BE2C (cell line): ENCODE results near the gene LHFPL6.

Source experiments
- DNase-seq: peaks from one replicate; pipeline ENCODE4 v3.0.0-alpha.2; 2020
- H3K27me3 ChIP-seq: fragments of 250-450 bp; sonication (Bioruptor Pico); 2 replicates; pipeline ENCODE4 v1.5.1; 2020; ENCODE audit warnings: mild to moderate bottlenecking
- H3K36me3 ChIP-seq: fragments of 250-450 bp; sonication (Bioruptor Pico); 2 replicates; pipeline ENCODE4 v1.5.1; 2020; ENCODE audit warnings: mild to moderate bottlenecking
- H3K4me1 ChIP-seq: fragments of 250-450 bp; sonication (Bioruptor Pico); 2 replicates; pipeline ENCODE4 v1.5.1; 2020
- H3K4me3 ChIP-seq: 2 replicates; pipeline ENCODE4 v1.5.1; 2011; ENCODE audit warnings: low read depth, low read length
- H3K9me3 ChIP-seq: fragments of 250-450 bp; sonication (Bioruptor Pico); 2 replicates; pipeline ENCODE4 v1.5.1; 2020
- TF ChIP-seq, protein P1 (sequence below): IDR thresholded peaks from 2 replicates; pipeline ENCODE4 v1.5.1; 2012; ENCODE audit warnings: mild to moderate bottlenecking, low read depth, low read length

Gene LHFPL6

DNA sequence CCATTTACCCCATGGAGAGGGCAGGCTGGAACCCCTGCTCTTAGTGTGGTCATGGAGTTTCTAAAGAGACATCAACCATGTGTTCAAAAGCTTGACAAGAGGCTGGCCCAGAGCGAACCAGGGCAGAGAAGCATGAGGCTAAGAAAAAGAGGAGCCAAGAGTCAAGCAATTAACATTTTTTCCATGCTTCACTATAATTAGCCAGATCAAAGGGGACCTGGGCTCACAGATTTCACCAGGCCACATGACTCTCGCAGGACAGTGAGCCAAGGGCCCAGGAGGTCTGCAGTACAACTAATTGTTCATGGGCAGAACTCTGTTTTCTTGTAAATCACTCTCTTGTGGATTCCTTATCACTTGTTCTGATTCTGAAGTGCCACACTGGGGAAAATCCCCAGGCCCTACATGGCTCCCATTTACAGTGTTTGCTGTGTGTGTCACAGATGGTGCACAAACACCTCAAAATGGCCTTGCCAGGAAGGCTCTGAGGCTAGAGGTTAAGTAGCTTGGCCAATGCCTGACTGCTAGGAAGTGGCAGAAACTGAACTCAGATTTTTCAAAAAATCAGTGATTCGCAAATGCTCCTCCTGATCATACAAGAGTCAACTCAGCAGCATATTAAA, 101.2 kb downstream of the LHFPL6 start:
- no peak for DNase-seq
- TF ChIP-seq, protein P1, sequence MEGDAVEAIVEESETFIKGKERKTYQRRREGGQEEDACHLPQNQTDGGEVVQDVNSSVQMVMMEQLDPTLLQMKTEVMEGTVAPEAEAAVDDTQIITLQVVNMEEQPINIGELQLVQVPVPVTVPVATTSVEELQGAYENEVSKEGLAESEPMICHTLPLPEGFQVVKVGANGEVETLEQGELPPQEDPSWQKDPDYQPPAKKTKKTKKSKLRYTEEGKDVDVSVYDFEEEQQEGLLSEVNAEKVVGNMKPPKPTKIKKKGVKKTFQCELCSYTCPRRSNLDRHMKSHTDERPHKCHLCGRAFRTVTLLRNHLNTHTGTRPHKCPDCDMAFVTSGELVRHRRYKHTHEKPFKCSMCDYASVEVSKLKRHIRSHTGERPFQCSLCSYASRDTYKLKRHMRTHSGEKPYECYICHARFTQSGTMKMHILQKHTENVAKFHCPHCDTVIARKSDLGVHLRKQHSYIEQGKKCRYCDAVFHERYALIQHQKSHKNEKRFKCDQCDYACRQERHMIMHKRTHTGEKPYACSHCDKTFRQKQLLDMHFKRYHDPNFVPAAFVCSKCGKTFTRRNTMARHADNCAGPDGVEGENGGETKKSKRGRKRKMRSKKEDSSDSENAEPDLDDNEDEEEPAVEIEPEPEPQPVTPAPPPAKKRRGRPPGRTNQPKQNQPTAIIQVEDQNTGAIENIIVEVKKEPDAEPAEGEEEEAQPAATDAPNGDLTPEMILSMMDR: no peak
- no peaks in the 10 kb centered on the region for H3K27me3 ChIP-seq
- no peak overlapping the region for H3K4me3 ChIP-seq
- H3K9me3 ChIP-seq: no peaks in the 10 kb centered on the region
- H3K4me1 ChIP-seq: no peaks in the 10 kb centered on the region
- H3K36me3 ChIP-seq: no peaks in the 10 kb centered on the region

DNA sequence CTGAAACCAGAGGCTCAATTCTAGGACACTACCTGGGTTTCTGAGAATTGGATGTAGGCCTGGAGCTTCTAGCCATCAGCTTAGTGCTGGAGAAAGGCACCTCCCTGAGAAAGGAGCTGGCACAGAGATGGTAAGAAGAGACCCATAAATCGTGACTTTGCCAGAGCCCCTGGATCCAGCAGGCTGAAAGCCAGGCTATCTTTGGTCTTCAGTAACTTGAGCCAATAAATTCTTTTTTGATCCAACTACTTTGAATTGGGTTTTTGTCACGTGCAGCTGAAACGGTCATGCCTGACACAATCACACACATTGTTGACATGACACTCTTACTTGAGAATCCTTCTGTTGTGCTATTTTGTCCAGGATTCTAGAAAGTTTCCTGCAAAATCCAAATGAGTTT, 103.4 kb downstream of the LHFPL6 start:
- H3K9me3 ChIP-seq: no peaks in the 10 kb centered on the region
- no peak overlapping the region for H3K4me3 ChIP-seq
- H3K36me3 ChIP-seq: no peaks in the 10 kb centered on the region
- TF ChIP-seq, protein P1: no peak
- DNase-seq: no peak
- H3K27me3 ChIP-seq: no peaks in the 10 kb centered on the region
- no peaks in the 10 kb centered on the region for H3K4me1 ChIP-seq

DNA sequence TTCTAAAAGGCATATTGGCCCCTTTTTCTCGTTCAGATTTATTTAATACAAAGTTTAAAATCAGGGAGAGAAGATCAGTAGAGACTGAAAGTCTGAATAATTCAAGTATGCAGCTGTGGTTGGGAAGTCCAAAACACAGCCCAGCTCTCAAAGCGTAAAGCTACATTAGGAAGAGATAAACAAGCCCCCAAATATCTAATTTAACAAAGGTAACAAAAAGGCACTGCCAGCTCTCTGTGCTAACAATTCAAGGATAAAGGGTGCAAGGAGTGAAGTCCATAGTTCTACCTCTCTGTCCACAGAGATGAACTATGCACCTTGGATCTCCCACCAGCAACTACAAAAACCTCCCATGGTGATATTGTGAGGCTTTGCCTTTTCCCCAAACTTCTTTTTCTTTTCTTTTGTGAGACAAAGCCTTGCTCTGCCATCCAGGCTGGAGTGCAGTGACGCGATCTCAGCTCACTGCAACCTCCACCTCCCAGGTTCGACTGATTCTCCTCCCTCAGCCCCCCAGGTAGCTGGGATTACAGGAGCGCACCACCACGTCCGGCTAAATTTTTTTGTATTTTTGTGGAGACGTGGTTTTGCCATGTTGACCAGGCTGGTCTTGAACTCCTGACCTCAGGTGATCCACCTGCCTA, 104.4 kb downstream of the LHFPL6 start:
- no peaks in the 10 kb centered on the region for H3K4me1 ChIP-seq

DNA sequence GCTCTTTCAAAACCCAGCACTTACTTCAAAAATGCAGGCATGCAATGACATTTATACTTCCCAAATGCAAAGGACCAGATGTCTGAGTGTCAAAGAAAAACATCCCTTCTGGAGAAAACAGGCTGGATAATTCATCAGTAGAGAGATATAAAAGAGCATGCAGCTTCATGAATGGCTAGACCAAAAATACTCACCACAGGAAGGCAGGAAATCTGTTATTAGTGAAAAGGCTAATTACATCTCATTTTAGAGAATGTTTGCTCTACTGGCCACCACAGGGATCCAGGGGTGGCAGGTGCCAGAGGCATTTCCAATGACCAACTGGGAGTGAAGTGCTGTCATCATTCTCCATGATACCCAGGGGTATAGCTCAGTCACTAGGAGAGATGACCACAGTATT, 106.5 kb downstream of the LHFPL6 start:
- DNase-seq: no peak
- H3K27me3 ChIP-seq: no peaks in the 10 kb centered on the region
- TF ChIP-seq, protein P1: no peak
- H3K4me1 ChIP-seq: no peaks in the 10 kb centered on the region
- H3K4me3 ChIP-seq: no peak overlapping the region
- H3K9me3 ChIP-seq: no peaks in the 10 kb centered on the region
- no peaks in the 10 kb centered on the region for H3K36me3 ChIP-seq

More for the DNA sequence above, 104.4 kb downstream of the LHFPL6 start:
- Histone ChIP-seq H3K27me3 (no peaks in the 10 kb centered on the region), H3K36me3 (no peaks in the 10 kb centered on the region), H3K9me3 (no peaks in the 10 kb centered on the region), H3K4me3 (no peak overlapping the region)
- no peak for DNase-seq
- TF ChIP-seq, protein P1: no peak

DNA sequence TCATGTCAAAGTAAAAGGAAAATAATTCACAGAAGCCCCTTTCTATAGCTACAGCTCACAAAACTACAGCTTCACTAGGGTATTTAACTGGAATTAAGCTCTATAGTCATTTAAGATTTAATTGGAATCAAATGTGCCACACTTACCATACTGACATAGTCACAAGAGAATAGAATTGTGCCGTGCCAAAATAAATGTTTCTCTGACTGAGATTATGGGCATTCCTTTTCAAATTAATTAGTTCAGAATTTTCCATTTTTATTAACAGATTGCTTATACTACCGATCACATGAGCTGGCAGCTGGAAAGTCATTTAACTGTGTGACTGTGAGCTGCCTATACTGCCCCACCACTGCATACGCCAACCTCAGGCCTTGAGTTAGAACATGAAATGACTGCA, 108.4 kb downstream of the LHFPL6 start:
- H3K4me3 ChIP-seq: no peak overlapping the region
- no peaks in the 10 kb centered on the region for H3K4me1 ChIP-seq
- no peaks in the 10 kb centered on the region for H3K36me3 ChIP-seq
- H3K9me3 ChIP-seq: no peaks in the 10 kb centered on the region
- H3K27me3 ChIP-seq: no peaks in the 10 kb centered on the region
- no peak for DNase-seq
- TF ChIP-seq, protein P1: no peak

DNA sequence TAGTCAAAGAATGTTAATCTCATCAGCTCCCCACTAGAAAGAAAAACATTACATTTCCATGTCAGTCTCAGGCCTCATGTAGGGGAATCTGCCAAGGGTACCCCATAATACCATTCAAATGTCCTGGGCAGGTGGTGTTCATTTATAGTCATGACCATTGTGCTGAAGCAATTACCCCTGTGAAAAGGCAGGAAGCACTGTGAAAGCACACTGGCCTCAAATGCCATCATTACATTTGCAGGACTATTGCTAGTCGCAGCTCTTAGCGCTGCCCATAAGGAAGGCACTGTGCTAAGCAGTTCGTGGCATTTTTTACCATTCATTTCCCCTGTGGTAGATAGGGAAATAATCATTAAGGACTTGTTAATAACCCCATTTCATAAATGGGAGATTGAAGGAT, 109.0 kb downstream of the LHFPL6 start:
- no peaks in the 10 kb centered on the region for H3K4me1 ChIP-seq
- no peak overlapping the region for H3K4me3 ChIP-seq

More for the DNA sequence above, 109.0 kb downstream of the LHFPL6 start:
- TF ChIP-seq, protein P1: no peak
- DNase-seq: no peak
- no peaks in the 10 kb centered on the region for H3K36me3 ChIP-seq
- no peaks in the 10 kb centered on the region for H3K27me3 ChIP-seq
- no peaks in the 10 kb centered on the region for H3K9me3 ChIP-seq
